ENCODE data around the gene TRIM3.

DNA sequence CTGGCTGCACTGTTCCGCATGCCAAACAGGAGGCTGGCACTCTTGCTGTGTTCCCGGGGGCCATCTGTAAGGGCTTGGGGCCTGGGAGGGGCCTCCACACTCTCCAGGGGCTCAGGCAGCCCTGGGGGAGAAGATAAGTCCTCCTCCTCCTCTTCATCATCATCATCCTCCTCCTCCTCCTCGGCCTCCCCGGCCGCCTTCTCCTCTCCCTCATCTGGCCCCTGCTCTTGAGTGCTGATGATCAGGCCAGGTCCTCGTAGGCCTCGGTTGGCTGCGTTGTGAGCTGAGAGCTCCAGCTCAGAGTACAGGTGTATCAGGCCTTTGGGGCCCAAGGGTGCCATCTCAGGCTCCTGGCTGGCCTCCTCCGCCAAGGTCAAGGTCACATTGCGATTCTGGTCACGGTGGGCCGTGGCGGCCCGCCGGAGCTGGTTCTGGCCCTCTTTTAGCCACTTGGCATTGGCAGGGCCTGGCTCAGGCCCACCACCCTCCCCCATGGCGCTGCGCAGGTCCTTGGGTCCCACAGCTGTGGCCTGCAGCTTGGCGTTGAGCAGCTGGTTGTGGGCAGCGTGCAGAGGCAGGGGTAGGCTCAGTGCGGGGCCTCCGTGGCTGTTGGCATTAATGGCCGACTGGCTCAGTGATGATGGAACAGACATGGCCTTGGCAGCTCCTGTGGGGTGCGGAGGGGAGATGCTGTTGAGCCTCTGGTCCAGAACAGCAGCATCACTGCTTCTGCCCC is 62.9 kb downstream of the TRIM3 start:
- no peak for TF ChIP-seq EZH2 (IDR thresholded peaks at IDR 0.05)
- TF ChIP-seq POLR2AphosphoS5 (IDR thresholded peaks at IDR 0.05; ENCODE audit: borderline replicate concordance, low read depth, low read length) = no peak
